Stomach (tissue), 9 donors: ENCODE measurements around the gene CD80. TPM values are rescaled to one million over a fixed set of nuclear protein-coding genes. Genes with fewer than 3 reads are reported as not detected.
A peak's percentile ranks its signal among the peaks of the same experiment; 100 is the strongest.

Experiments
- DNase-seq, 2 donors: peaks; one replicate each; pipeline versions ENCODE4 v3.0.0 to v3.0.0-alpha.2; 2013 to 2019
- H3K27ac ChIP-seq, 5 donors: fragments of 200-600 bp in 4 of 5; sonication (generic) in 4 of 5; one replicate each; pipeline ENCODE4 v1.5.1; 2013 to 2019; ENCODE audit warnings: mild to moderate bottlenecking in 1 of 5, moderate library complexity in 1 of 5
- H3K27me3 ChIP-seq, 3 donors: fragments of 200-600 bp; sonication (generic); one replicate each; pipeline ENCODE4 v1.5.1; 2017 to 2019; ENCODE audit warnings: mixed run types in 1 of 3
- H3K36me3 ChIP-seq, 4 donors: fragments of 200-600 bp; sonication (generic); 1 replicate in 3 of 4; 2 replicates in 1 of 4; pipeline ENCODE4 v1.5.1; 2016 to 2019
- H3K4me1 ChIP-seq, 4 donors: fragments of 200-600 bp; sonication (generic); one replicate each; pipeline ENCODE4 v1.5.1; 2016 to 2019
- H3K4me3 ChIP-seq, 4 donors: fragments of 200-600 bp; sonication (generic) in 3 of 4; one replicate each; pipeline ENCODE4 v1.5.1; 2016 to 2019; ENCODE audit warnings: mild to moderate bottlenecking in 1 of 4
- H3K9me3 ChIP-seq, 4 donors: fragments of 200-600 bp; sonication (generic); one replicate each; pipeline ENCODE4 v1.5.1; 2016 to 2019
- EP300 ChIP-seq: sonication (generic); formaldehyde crosslinking; IDR thresholded peaks from one replicate; pipeline ENCODE4 v1.6.1; 2017; ENCODE audit warnings: antibody characterized with exemption
- POLR2A ChIP-seq, 4 donors: fragments of 450-650 bp; IDR thresholded peaks; one replicate each; pipeline ENCODE4 v1.6.1; 2016; ENCODE audit warnings: antibody characterized with exemption in 4 of 4, control low read depth in 2 of 4, mild to moderate bottlenecking in 1 of 4, moderate library complexity in 1 of 4
- POLR2AphosphoS5 ChIP-seq, 3 donors: sonication (generic); formaldehyde crosslinking; IDR thresholded peaks; one replicate each; pipeline ENCODE4 v1.6.1; 2016; ENCODE audit warnings: antibody characterized with exemption in 3 of 3
- WGBS, 5 donors: extraction: QIAGEN DNeasy Blood & Tissue Kit in 3 of 5; methylation state at CpG; one replicate each; pipeline versions ENCODE4 v1.1.5 to v1.1.7; 2013 to 2018; 5-methylcytosine and 5-hydroxymethylcytosine counted together
- intact Hi-C: fragments of 100-400 bp; cut with DNase I; formaldehyde crosslinking; loops from one replicate; pipeline ENCODE4 v1.15.1; 2023; ENCODE audit warnings: low total_unique reads
- polyA plus RNA-seq, 3 donors: library from polyadenylated mRNA; stranded (reverse); fragments of 200-250 nt; gene quantifications; one replicate each; pipeline ENCODE4 v1.2.3, GENCODE V29; 2013
- total RNA-seq, 5 donors: library from RNA; depleted of rRNA; stranded (reverse); fragments of >200 nt; gene quantifications; one replicate each; pipeline versions ENCODE4 v1.1.0 to v1.2.3, GENCODE V29; 2014 to 2016
- TF ChIP-seq, protein P1 (sequence below), 7 experiments: fragments of 450-650 bp in 4 of 7; fragments of 200-600 bp in 3 of 7; sonication (generic) in 3 of 7; IDR thresholded peaks; one replicate each; pipeline ENCODE4 v1.5.1; 2016 to 2019; ENCODE audit warnings: antibody characterized with exemption in 7 of 7, control low read depth in 2 of 7, mild to moderate bottlenecking in 1 of 7
- donor health status: healthy with polysubstance abuse.
- donor health status: Bipolar disorder and iron deficiency.
- donor health status: healthy.

CD80 gene
- total and polyA plus RNA-seq, 8 donors, result 0.14 to 9.9 (median 0.40) TPM; not detected in 2

DNA sequence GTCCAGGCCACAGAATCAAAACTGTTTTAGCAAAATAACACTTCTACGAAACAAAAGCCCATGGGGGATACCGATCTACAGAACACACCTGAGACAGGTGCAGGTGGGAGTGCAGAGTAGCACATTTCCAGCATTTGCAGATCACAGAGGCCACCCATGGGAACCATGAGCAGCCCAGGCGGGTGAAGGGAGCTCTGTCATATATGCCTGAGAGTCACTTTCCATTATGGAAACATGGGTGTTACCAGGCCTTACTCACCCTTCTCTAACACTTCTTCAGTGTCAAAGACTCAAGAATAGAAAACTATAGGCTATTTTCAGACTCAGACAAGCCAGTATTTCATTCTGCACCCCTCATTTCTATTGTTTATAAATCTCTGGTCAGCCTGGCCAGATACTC, 41.7 kb upstream of the CD80 start:
- Histone ChIP-seq H3K27me3 (no peaks in the 10 kb centered on the region), H3K9me3 (no peaks in the 10 kb centered on the region), H3K36me3 (no peaks in the 10 kb centered on the region), H3K4me3 (no peak overlapping the region), H3K27ac (no peak overlapping the region), H3K4me1 (peaks cover 5 to 26% (median 13%) of the 10 kb centered on the region in 4 donors)
- no peak for DNase-seq
- TF ChIP-seq EP300 (no peak), POLR2AphosphoS5 (IDR thresholded peaks at IDR 0.05) (no peak), POLR2A (IDR thresholded peaks at IDR 0.05) (no peak)
- TF ChIP-seq, protein P1, sequence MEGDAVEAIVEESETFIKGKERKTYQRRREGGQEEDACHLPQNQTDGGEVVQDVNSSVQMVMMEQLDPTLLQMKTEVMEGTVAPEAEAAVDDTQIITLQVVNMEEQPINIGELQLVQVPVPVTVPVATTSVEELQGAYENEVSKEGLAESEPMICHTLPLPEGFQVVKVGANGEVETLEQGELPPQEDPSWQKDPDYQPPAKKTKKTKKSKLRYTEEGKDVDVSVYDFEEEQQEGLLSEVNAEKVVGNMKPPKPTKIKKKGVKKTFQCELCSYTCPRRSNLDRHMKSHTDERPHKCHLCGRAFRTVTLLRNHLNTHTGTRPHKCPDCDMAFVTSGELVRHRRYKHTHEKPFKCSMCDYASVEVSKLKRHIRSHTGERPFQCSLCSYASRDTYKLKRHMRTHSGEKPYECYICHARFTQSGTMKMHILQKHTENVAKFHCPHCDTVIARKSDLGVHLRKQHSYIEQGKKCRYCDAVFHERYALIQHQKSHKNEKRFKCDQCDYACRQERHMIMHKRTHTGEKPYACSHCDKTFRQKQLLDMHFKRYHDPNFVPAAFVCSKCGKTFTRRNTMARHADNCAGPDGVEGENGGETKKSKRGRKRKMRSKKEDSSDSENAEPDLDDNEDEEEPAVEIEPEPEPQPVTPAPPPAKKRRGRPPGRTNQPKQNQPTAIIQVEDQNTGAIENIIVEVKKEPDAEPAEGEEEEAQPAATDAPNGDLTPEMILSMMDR (IDR thresholded peaks at IDR 0.05), result no peak
- intact Hi-C loops, result no loop called here
- 90 to 97% (median 96%) methylated on average over 3 of the region's 3 CpGs for WGBS, 5 donors

DNA sequence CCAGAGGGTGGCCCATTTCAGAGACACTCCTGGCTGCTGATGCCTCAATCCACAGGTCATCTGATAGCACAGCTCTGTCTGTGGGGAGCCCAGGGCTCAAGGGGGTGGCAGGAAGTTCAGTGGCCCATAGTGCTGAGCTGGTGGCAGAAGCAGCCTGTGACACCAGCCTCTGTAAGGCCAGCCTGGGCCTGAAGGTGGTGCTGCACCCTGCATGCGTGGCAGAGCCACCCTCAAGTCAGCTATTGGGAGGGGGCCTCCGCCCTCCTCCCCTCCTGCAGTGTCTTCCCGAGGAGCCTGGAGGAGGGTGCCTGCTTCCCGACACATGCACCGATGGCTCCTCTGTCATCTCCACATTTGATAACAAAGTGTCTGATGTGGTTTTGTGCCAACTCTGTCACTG, 41.3 kb upstream of the CD80 start:
- Histone ChIP-seq H3K27ac (no peak overlapping the region), H3K36me3 (no peaks in the 10 kb centered on the region), H3K4me1 (peaks cover 9 to 30% (median 16%) of the 10 kb centered on the region in 4 donors), H3K27me3 (no peaks in the 10 kb centered on the region), H3K4me3 (no peak overlapping the region), H3K9me3 (no peaks in the 10 kb centered on the region)
- 65 to 85% (median 74%) methylated on average over 5 of the region's 5 CpGs for WGBS, 5 donors
- TF ChIP-seq POLR2AphosphoS5 (IDR thresholded peaks at IDR 0.05) (no peak), POLR2A (IDR thresholded peaks at IDR 0.05) (no peak)
- TF ChIP-seq, protein P1 (IDR thresholded peaks at IDR 0.05), result peak in 1 of 7 experiments; percentile 7
- DNase-seq, result peak in 1 of 2 donors; percentile 27
- intact Hi-C loops, result no loop called here

DNA sequence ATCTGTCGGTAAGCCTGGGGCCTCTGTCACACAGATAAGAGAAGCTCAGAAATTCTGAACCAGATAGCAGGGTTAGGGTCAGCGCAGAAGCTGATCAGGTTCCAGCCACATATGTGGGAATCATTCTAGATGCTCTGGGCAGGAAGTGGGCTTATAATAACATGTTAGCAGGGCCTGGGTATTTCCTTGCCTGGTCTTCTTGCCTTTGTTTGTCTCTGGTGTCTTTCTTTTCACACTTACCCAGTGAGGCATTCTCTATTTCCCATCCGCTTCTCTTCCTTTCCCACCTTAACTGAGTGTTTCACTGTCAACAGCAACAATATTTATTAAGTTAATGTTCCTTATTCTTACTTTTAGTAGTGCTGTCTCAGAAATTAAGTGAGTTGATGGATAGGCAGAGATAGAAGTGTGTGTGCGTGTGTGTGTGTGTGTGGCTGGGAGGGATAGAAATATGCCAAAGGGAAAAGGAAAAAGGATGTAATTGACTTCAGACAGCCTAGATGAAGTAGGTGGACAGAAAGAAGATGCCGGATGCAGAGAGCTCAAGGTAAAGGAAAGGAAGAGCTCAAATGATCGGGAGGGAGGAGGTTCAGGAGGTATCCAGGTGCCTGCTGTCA, 40.3 kb upstream of the CD80 start:
- TF ChIP-seq POLR2AphosphoS5 (IDR thresholded peaks at IDR 0.05) (no peak), EP300 (no peak), POLR2A (IDR thresholded peaks at IDR 0.05) (no peak)
- TF ChIP-seq, protein P1 (IDR thresholded peaks at IDR 0.05), result no peak
- peak overlapping the region in 2 of 5 donors; percentile 27 to 79 for H3K27ac ChIP-seq
- no peaks in the 10 kb centered on the region for H3K36me3 ChIP-seq
- H3K4me3 ChIP-seq, result no peak overlapping the region
- WGBS, 5 donors, result 85 to 95% (median 92%) methylated on average over 6 of the region's 6 CpGs
- peaks cover 9 to 33% (median 16%) of the 10 kb centered on the region in 4 donors for H3K4me1 ChIP-seq
- no peak for DNase-seq
- intact Hi-C loops, result no loop called here
- H3K9me3 ChIP-seq, result no peaks in the 10 kb centered on the region
- H3K27me3 ChIP-seq, result no peaks in the 10 kb centered on the region

DNA sequence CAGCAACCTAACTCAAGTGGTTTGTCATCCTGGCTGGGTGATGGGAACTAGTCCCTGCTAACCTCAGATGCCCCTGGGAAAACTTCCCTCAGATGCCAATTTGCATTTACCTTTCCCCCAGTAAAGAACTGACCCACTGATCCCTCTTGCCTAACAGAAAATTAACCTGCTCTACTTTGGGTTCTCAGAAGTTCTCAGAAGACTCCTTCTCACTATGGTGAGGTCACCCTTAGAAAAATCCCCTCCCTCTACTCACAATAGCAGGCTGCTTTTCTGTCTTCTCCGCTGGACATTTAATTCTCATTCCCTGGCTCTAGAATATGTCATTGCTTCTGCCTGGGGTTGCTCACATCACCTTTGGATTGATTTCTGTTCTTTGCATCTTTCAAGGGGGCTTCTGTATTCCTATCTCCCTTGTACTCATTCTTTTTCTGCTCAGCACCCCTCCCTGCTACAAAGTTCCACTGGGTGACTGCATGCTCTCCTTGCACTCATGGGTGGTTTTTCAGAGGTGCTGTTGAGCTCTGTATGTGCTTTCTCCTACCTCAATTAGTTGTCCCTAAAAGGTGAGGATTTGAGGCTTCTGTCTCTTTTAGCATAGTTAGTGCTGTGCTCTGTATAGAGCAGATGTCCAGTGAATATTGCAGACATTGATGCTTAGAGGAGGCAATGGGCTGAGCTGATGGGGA, 39.1 kb upstream of the CD80 start:
- 89 to 94% (median 91%) methylated on average over 1 of the region's 1 CpG for WGBS, 5 donors
- no peak for DNase-seq
- TF ChIP-seq, protein P1 (IDR thresholded peaks at IDR 0.05), result no peak
- no peak for TF ChIP-seq EP300
- no peak for TF ChIP-seq POLR2A (IDR thresholded peaks at IDR 0.05)
- TF ChIP-seq POLR2AphosphoS5 (IDR thresholded peaks at IDR 0.05), result no peak
- no peak overlapping the region for H3K4me3 ChIP-seq
- H3K36me3 ChIP-seq, result no peaks in the 10 kb centered on the region
- no peaks in the 10 kb centered on the region for H3K9me3 ChIP-seq
- H3K27me3 ChIP-seq, result no peaks in the 10 kb centered on the region
- peak overlapping the region in 2 of 5 donors; percentile 27 to 79 for H3K27ac ChIP-seq
- peaks cover 9 to 33% (median 16%) of the 10 kb centered on the region in 4 donors for H3K4me1 ChIP-seq
- intact Hi-C loops, result no loop called here
